CD14-positive monocyte (primary cell): ENCODE data around the gene SCAF11. TPM values are rescaled to one million over a fixed set of nuclear protein-coding genes. Genes with fewer than 3 reads are reported as not detected.

Source experiments
- DNase-seq, 3 donors: peaks; one replicate each; pipeline ENCODE4 v3.0.0-alpha.2; 2011 to 2022
- H2AFZ ChIP-seq: 2 replicates; pipeline ENCODE4 v1.6.0; 2012; ENCODE audit warnings: mild to moderate bottlenecking, low read depth, low read length, inconsistent platforms; ENCODE audit not compliant: insufficient read depth, poor library complexity, severe bottlenecking
- H3K27ac ChIP-seq, 2 donors: 1 replicate in 1 of 2; 2 replicates in 1 of 2; pipeline ENCODE4 v1.5.1; 2012 to 2013; ENCODE audit warnings: low read length in 2 of 2, control low read depth in 1 of 2, inconsistent platforms in 1 of 2, low read depth in 1 of 2, mild to moderate bottlenecking in 1 of 2
- H3K27me3 ChIP-seq, 2 donors: one replicate each; pipeline versions ENCODE4 v1.6.0 to v1.6.1; 2011 to 2013; ENCODE audit warnings: low read length in 2 of 2; ENCODE audit not compliant: control insufficient read depth in 2 of 2, insufficient read depth in 2 of 2
- H3K36me3 ChIP-seq, 2 donors: replicated peaks in 1 of 2; 1 replicate in 1 of 2; 2 replicates in 1 of 2; pipeline versions ENCODE4 v1.5.1 to v1.6.1; 2012 to 2013; ENCODE audit warnings: low read length in 2 of 2, control low read depth in 1 of 2, inconsistent platforms in 1 of 2, mild to moderate bottlenecking in 1 of 2; ENCODE audit not compliant: insufficient read depth in 2 of 2, control insufficient read depth in 1 of 2
- H3K4me1 ChIP-seq, 2 donors: 1 replicate in 1 of 2; 2 replicates in 1 of 2; pipeline versions ENCODE4 v1.5.1 to v1.6.1; 2012 to 2013; ENCODE audit warnings: low read length in 2 of 2, control low read depth in 1 of 2, inconsistent platforms in 1 of 2, mild to moderate bottlenecking in 1 of 2, moderate library complexity in 1 of 2; ENCODE audit not compliant: insufficient read depth in 2 of 2, control insufficient read depth in 1 of 2
- H3K4me2 ChIP-seq: replicated peaks from 2 replicates; pipeline ENCODE3; 2012; ENCODE audit warnings: low read length, moderate library complexity, mild to moderate bottlenecking; ENCODE audit not compliant: poor library complexity, severe bottlenecking; ENCODE audit errors: extremely low read depth
- H3K4me3 ChIP-seq, 3 experiments: fragments of 200-600 bp in 1 of 3; sonication (generic) in 1 of 3; replicated peaks in 1 of 3; 1 replicate in 2 of 3; 2 replicates in 1 of 3; pipeline ENCODE4 v1.5.1; 2011 to 2013; ENCODE audit warnings: low read length in 3 of 3, mild to moderate bottlenecking in 3 of 3, control low read depth in 2 of 3, low read depth in 2 of 3, inconsistent platforms in 1 of 3, moderate library complexity in 1 of 3
- H3K79me2 ChIP-seq: 2 replicates; pipeline ENCODE4 v1.6.0; 2012; ENCODE audit warnings: mild to moderate bottlenecking, control low read depth, inconsistent platforms, low read length, moderate library complexity; ENCODE audit not compliant: insufficient read depth
- H3K9ac ChIP-seq: 2 replicates; pipeline ENCODE4 v1.6.0; 2017; ENCODE audit warnings: low read length, mild to moderate bottlenecking; ENCODE audit not compliant: insufficient read depth, poor library complexity, severe bottlenecking
- H3K9me3 ChIP-seq, 2 donors: replicated peaks in 1 of 2; 1 replicate in 1 of 2; 2 replicates in 1 of 2; pipeline versions ENCODE4 v1.5.1 to v1.6.1; 2012 to 2013; ENCODE audit warnings: low read length in 2 of 2, control low read depth in 1 of 2; ENCODE audit not compliant: control insufficient read depth in 1 of 2, insufficient read depth in 1 of 2
- H4K20me1 ChIP-seq: 2 replicates; pipeline ENCODE4 v1.6.0; 2012; ENCODE audit warnings: mild to moderate bottlenecking, low read length, control low read depth, moderate library complexity; ENCODE audit not compliant: insufficient read depth
- H3K27ac Mint-ChIP-seq, 7 donors: one replicate each; pipeline ENCODE4 v1.8.0; 2020; ENCODE audit warnings: mild to moderate bottlenecking in 7 of 7, mixed read lengths in 7 of 7, moderate library complexity in 6 of 7, inconsistent platforms in 2 of 7
- H3K27me3 Mint-ChIP-seq, 3 donors: one replicate each; pipeline ENCODE4 v1.8.0; 2021 to 2022; ENCODE audit warnings: low read depth in 3 of 3, mild to moderate bottlenecking in 3 of 3, mixed read lengths in 3 of 3, moderate library complexity in 3 of 3, inconsistent platforms in 1 of 3
- H3K36me3 Mint-ChIP-seq, 2 donors: one replicate each; pipeline ENCODE4 v1.8.0; 2020; ENCODE audit warnings: mixed read lengths in 2 of 2, inconsistent platforms in 1 of 2, mild to moderate bottlenecking in 1 of 2
- H3K4me1 Mint-ChIP-seq: one replicate; pipeline ENCODE4 v1.8.0; 2020; ENCODE audit warnings: mild to moderate bottlenecking, mixed read lengths
- H3K4me3 Mint-ChIP-seq, 2 donors: one replicate each; pipeline ENCODE4 v1.8.0; 2020; ENCODE audit warnings: mild to moderate bottlenecking in 2 of 2, mixed read lengths in 2 of 2, moderate library complexity in 1 of 2
- H3K9me3 Mint-ChIP-seq, 7 donors: one replicate each; pipeline ENCODE4 v1.8.0; 2020 to 2022; ENCODE audit warnings: mixed read lengths in 7 of 7, mild to moderate bottlenecking in 6 of 7, moderate library complexity in 6 of 7, inconsistent platforms in 2 of 7
- WGBS: methylation state at CpG from one replicate; pipeline ENCODE4 v1.1.5; 2013; ENCODE audit warnings: missing lambda C conversion rate; ENCODE audit not compliant: insufficient coverage; 5-methylcytosine and 5-hydroxymethylcytosine counted together
- intact Hi-C, 2 donors: fragments of 100-400 bp; cut with micrococcal nuclease; formaldehyde crosslinking; loops; one replicate each; pipeline versions ENCODE4 v1.15.0 to v1.15.1; 2023
- polyA plus RNA-seq, 3 donors: library from polyadenylated mRNA; depleted of rRNA in 1 of 3; unstranded in 2 of 3; stranded (reverse) in 1 of 3; fragments of 300-500 nt in 2 of 3; fragments of >200 nt in 1 of 3; fragmentation: Illumina TruSeq in 2 of 3; gene quantifications; 1 replicate in 2 of 3; 2 replicates in 1 of 3; pipeline ENCODE4 v1.2.3, GENCODE V29; 2012 to 2021
- TF ChIP-seq, protein P1 (sequence below): fragments of 200-600 bp; IDR thresholded peaks from one replicate; pipeline ENCODE4 v1.8.0; 2022; ENCODE audit warnings: antibody characterized with exemption, mild to moderate bottlenecking

The SCAF11 gene
- polyA plus RNA-seq, 3 donors, result 32.6 to 73.4 (median 56.1) TPM

DNA sequence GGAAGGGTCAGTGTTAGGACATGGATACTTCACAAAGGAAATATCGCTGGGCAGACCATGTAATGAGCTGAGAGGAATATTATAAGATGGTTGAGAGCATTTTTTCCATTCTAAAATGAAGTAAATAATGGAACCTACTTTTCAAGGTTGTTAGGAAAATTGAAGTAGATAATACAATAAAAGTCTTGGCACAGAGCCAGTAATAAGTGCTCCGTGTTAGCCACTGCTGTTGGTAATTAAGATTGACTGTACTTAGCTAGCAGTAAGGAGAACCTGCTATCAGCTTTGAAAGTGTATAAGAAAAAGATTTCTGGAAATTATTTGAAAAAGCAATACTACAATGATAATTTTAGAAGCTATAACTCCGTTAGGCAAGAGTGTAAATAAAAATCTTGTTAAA is 77.6 kb downstream of the SCAF11 start:
- 80% methylated on average over 1 of the region's 3 CpGs for WGBS
- H3K4me3 Mint-ChIP-seq, result no peak overlapping the region
- DNase-seq, result no peak

DNA sequence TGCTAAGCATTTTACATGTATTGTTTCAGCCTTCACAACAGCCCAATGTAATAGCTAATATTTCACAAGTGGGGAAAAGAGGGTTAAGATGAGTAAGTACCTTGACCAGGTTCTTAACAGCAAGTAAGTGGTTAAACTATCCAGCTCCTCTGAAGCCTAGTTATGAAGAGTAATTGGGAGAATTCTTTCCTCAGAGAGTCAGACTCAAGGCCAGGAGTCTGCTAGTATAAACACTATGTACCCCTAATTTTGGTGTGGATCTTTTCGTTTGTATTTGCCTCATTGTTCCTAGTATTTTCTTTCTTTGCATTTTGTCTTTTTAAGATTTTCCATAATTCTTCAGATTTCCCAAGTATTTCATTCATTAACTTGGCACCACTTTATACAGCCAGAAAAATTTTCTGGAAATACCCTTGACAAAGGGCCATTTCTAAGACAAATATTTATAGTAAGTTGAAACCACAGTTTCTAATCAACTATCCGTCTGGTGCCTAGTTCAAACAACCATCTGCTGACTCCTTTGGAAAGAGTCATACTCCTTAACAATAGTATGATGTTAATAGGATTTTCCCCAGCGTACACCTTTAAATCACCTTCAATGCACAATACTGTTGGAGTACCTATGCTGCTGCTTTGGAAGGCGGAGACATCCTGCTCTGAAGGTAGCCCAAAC is 81.2 kb downstream of the SCAF11 start:
- peaks cover 6 to 46% of the 10 kb centered on the region in 2 donors for H3K36me3 ChIP-seq
- WGBS, result no CpG with 5 or more reads among the region's 4 CpGs
- no peaks in the 10 kb centered on the region for H4K20me1 ChIP-seq
- Mint-ChIP-seq H3K4me3 (no peak overlapping the region), H3K27me3 (no peaks in the 10 kb centered on the region), H3K4me1 (peaks cover 4% of the 10 kb centered on the region), H3K27ac (no peak overlapping the region), H3K36me3 (peaks cover 16 to 22% of the 10 kb centered on the region in 2 donors), H3K9me3 (no peaks in the 10 kb centered on the region)
- H3K4me3 ChIP-seq, result no peak overlapping the region
- intact Hi-C loops, result no loop called here
- TF ChIP-seq, protein P1, sequence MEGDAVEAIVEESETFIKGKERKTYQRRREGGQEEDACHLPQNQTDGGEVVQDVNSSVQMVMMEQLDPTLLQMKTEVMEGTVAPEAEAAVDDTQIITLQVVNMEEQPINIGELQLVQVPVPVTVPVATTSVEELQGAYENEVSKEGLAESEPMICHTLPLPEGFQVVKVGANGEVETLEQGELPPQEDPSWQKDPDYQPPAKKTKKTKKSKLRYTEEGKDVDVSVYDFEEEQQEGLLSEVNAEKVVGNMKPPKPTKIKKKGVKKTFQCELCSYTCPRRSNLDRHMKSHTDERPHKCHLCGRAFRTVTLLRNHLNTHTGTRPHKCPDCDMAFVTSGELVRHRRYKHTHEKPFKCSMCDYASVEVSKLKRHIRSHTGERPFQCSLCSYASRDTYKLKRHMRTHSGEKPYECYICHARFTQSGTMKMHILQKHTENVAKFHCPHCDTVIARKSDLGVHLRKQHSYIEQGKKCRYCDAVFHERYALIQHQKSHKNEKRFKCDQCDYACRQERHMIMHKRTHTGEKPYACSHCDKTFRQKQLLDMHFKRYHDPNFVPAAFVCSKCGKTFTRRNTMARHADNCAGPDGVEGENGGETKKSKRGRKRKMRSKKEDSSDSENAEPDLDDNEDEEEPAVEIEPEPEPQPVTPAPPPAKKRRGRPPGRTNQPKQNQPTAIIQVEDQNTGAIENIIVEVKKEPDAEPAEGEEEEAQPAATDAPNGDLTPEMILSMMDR, result no peak
- no peaks in the 10 kb centered on the region for H3K79me2 ChIP-seq
- H3K4me2 ChIP-seq, result no peak overlapping the region
- H2AFZ ChIP-seq, result no peak overlapping the region
- no peak overlapping the region for H3K9ac ChIP-seq
- no peaks in the 10 kb centered on the region for H3K27me3 ChIP-seq
- H3K4me1 ChIP-seq, result no peaks in the 10 kb centered on the region
- H3K27ac ChIP-seq, result no peak overlapping the region
- no peaks in the 10 kb centered on the region for H3K9me3 ChIP-seq
- DNase-seq, result no peak

More for the DNA sequence above, 77.6 kb downstream of the SCAF11 start:
- H3K36me3 ChIP-seq, result peaks cover 0 to 20% of the 10 kb centered on the region in 2 donors
- Mint-ChIP-seq H3K36me3 (peaks cover 6 to 14% of the 10 kb centered on the region in 2 donors), H3K9me3 (no peaks in the 10 kb centered on the region), H3K27ac (no peak overlapping the region), H3K27me3 (no peaks in the 10 kb centered on the region), H3K4me1 (peaks cover 4% of the 10 kb centered on the region)
- H3K4me3 ChIP-seq, result no peak overlapping the region
- intact Hi-C loops, result no loop called here
- no peaks in the 10 kb centered on the region for H3K9me3 ChIP-seq
- TF ChIP-seq, protein P1, result no peak
- H3K27me3 ChIP-seq, result no peaks in the 10 kb centered on the region
- no peak overlapping the region for H3K27ac ChIP-seq
- no peaks in the 10 kb centered on the region for H3K79me2 ChIP-seq
- H3K9ac ChIP-seq, result no peak overlapping the region
- no peaks in the 10 kb centered on the region for H4K20me1 ChIP-seq
- no peaks in the 10 kb centered on the region for H3K4me1 ChIP-seq
- no peak overlapping the region for H2AFZ ChIP-seq
- H3K4me2 ChIP-seq, result no peak overlapping the region
